Osteocyte (in vitro differentiated cells): Measurements from ENCODE around the gene CCR7. TPM values are rescaled to one million over a fixed set of nuclear protein-coding genes. Genes with fewer than 3 reads are reported as not detected.

Experiments used
- DNase-seq: peaks from one replicate; pipeline ENCODE4 v3.0.0; 2021; ENCODE audit warnings: mixed read lengths; ENCODE audit not compliant: unreplicated experiment; ENCODE audit errors: extremely low spot score
- H3K27ac Mint-ChIP-seq: one replicate; pipeline ENCODE4 v1.8.0; 2021; ENCODE audit warnings: mild to moderate bottlenecking, mixed read lengths; ENCODE audit not compliant: unreplicated experiment
- H3K27me3 Mint-ChIP-seq: one replicate; pipeline ENCODE4 v1.8.0; 2021; ENCODE audit warnings: mixed read lengths; ENCODE audit not compliant: unreplicated experiment
- H3K36me3 Mint-ChIP-seq: one replicate; pipeline ENCODE4 v1.8.0; 2021; ENCODE audit warnings: mixed read lengths; ENCODE audit not compliant: unreplicated experiment
- H3K4me1 Mint-ChIP-seq: one replicate; pipeline ENCODE4 v1.8.0; 2021; ENCODE audit warnings: mixed read lengths; ENCODE audit not compliant: unreplicated experiment
- H3K4me3 Mint-ChIP-seq: one replicate; pipeline ENCODE4 v1.8.0; 2021; ENCODE audit warnings: mild to moderate bottlenecking, moderate library complexity, mixed read lengths; ENCODE audit not compliant: unreplicated experiment
- H3K9me3 Mint-ChIP-seq: one replicate; pipeline ENCODE4 v1.8.0; 2021; ENCODE audit warnings: mixed read lengths; ENCODE audit not compliant: unreplicated experiment
- CTCF ChIP-seq: fragments of 200-600 bp; sonication (generic); IDR thresholded peaks from 2 replicates; pipeline ENCODE4 v1.5.0; 2021; ENCODE audit warnings: antibody characterized with exemption, mild to moderate bottlenecking, moderate library complexity
- total RNA-seq: library from RNA; stranded (reverse); gene quantifications from 2 replicates; pipeline ENCODE4 v1.2.1, GENCODE V29; 2021

The CCR7 gene
- total RNA-seq, 1 donor from 2014 or later: not detected

DNA sequence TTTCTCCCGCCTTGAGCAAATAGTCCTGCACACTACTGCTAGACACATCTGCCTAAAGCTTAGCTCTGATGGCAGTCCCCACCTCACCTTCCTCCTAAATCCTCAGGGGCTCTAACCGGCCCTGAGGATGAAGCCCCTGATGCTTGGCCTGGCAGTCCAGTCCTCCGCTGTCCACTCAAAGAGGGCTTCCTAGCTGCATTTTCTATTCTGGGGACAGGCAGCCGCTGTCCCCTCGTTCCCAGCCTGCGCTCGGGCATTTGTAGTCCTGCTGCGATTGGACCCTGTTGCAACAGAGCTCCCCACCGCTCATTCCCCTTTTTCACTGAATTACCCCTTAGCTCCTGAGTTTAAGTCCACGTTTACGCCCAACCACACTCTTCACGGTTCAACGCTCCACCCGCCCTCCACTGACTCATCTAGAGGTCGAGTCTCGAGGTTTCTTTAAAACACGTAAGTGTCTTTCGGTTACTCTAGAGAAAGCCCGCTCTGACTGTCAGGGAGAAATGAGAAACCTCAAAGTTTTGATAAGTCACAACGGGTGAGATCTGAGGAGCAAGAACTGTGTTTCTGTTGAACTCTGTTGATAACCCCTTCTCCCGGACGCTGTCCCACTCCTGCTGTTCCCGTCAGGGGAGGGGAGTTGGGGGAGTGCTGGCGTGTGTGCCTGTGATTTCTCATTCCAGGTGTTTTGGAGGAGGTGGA is 4.5 kb downstream of the CCR7 start:
- peak; percentile 70 for DNase-seq
- Mint-ChIP-seq H3K27ac (peak overlapping the region; percentile 63), H3K36me3 (peaks cover 3% of the 10 kb centered on the region), H3K9me3 (no peaks in the 10 kb centered on the region), H3K27me3 (peaks cover 10% of the 10 kb centered on the region), H3K4me3 (peak overlapping the region; percentile 15), H3K4me1 (peaks cover 52% of the 10 kb centered on the region)
- TF ChIP-seq CTCF: no peak

DNA sequence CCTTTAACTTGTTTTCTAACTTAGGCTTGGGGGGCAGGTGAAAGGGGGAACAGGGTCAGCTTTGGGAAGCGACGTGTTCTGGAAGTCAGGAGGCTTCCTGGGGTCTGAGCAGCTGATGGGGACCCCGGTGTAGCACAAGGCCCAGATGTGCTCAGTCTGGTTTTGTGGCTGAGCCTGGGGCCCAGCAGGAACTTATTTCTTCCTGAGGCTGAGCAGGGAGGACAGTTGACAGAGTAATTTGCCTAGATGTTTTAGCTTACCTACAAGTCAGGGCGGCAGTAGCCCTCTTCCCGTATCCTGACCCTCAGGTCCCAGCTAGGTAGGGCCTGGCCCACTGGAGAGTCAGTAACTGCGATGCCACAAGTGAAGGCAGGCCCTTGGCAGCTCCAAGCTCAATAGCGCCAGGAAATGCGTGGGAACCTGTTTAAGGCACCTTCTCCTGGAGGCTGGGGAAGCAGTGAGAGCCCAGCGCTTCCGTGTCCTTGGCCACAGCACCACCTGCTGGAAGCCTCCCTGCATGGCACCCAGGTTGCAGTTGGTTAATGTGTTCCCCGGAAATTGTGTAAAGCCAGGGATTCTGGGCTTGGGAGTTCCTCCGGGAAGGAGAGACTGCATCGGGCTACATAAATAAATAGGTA is 5.2 kb downstream of the CCR7 start:
- peak; percentile 99 for TF ChIP-seq CTCF
- H3K36me3 Mint-ChIP-seq: peaks cover 3% of the 10 kb centered on the region
- H3K27ac Mint-ChIP-seq: peak overlapping the region; percentile 90
- H3K27me3 Mint-ChIP-seq: peaks cover 10% of the 10 kb centered on the region
- no peaks in the 10 kb centered on the region for H3K9me3 Mint-ChIP-seq
- DNase-seq: peak; percentile 96
- H3K4me3 Mint-ChIP-seq: no peak overlapping the region
- H3K4me1 Mint-ChIP-seq: peaks cover 59% of the 10 kb centered on the region

GRCh38 chr17:40559564-40559916 is 5.7 kb downstream of the CCR7 start:
- Mint-ChIP-seq H3K27me3 (peaks cover 10% of the 10 kb centered on the region), H3K4me3 (no peak overlapping the region), H3K9me3 (no peaks in the 10 kb centered on the region), H3K36me3 (peaks cover 4% of the 10 kb centered on the region), H3K4me1 (peaks cover 59% of the 10 kb centered on the region), H3K27ac (peak overlapping the region; percentile 90)
- DNase-seq: no peak
- TF ChIP-seq CTCF: no peak

GRCh38 chr17:40558890-40559563 is 6.2 kb downstream of the CCR7 start:
- H3K4me1 Mint-ChIP-seq: peaks cover 64% of the 10 kb centered on the region
- peak overlapping the region; percentile 10 for H3K4me3 Mint-ChIP-seq
- no peak for TF ChIP-seq CTCF
- peak overlapping the region; percentile 90 for H3K27ac Mint-ChIP-seq
- H3K9me3 Mint-ChIP-seq: no peaks in the 10 kb centered on the region
- DNase-seq: peak; percentile 71
- peaks cover 9% of the 10 kb centered on the region for H3K27me3 Mint-ChIP-seq
- peaks cover 6% of the 10 kb centered on the region for H3K36me3 Mint-ChIP-seq

DNA sequence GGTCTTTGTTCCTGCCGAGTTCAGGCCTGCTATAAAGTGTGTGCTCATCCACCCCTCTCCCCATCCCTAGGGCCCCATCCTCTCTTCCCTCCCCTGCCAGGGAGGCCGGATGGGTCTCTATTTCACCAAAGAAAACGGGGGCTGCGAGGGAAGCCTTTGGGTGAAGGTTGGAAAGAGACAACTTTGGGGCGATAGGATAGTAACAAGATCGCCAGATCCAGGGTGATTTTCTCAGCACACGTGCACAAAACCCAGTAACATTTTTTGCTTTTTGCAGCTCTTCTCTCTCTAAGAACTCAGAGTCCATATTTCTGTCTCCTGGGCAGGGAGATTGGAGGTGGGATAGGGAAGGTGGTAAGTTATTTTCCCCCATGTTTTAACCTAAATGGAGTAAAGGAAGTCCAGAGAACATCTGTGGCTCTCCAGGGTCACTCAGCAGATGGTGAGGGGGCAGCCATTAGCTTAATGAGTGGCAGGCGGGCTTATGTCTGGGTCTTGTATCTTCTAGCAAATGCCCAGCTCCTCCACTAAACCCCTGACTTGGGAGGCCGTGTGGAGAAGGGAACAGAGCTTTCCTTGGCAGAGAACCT is 6.9 kb downstream of the CCR7 start:
- H3K27ac Mint-ChIP-seq: peak overlapping the region; percentile 90

More for the DNA sequence above, 6.9 kb downstream of the CCR7 start:
- no peak for TF ChIP-seq CTCF
- peak overlapping the region; percentile 10 for H3K4me3 Mint-ChIP-seq
- peaks cover 6% of the 10 kb centered on the region for H3K36me3 Mint-ChIP-seq
- H3K9me3 Mint-ChIP-seq: no peaks in the 10 kb centered on the region
- peaks cover 70% of the 10 kb centered on the region for H3K4me1 Mint-ChIP-seq
- H3K27me3 Mint-ChIP-seq: peaks cover 4% of the 10 kb centered on the region
- DNase-seq: no peak
